Activated naive CD8-positive, alpha-beta T cell treated with anti-CD3 and anti-CD28 coated beads, Interleukin-2, amount 10 ng/mL, durations not matched to agents 7 days and 5 days (primary cell): Measurements from ENCODE around the gene CEP112. TPM values are rescaled to one million over a fixed set of nuclear protein-coding genes. Genes with fewer than 3 reads are reported as not detected.
"Not testable (repeated sequence)": the region's sequence is repeated elsewhere in the genome, so short reads cannot be mapped to it uniquely, and the experiment has no call there.

Experiments used
- ATAC-seq: fragments of 150-1000 bp; cut with Tn5 transposase; one replicate; pipeline ENCODE4 v1.10.0; 2021; ENCODE audit warnings: low read depth, moderate library complexity
- POLR2A ChIA-PET: fragments of 350-600 bp; sonication (Branson Sonifier 250); formaldehyde crosslinking; loops from one replicate; lab custom pipeline; 2021; ENCODE audit warnings: antibody characterized with exemption; lab: Charles Lee
- DNase-seq: peaks from one replicate; pipeline ENCODE4 v3.0.0; 2021
- H3K27ac Mint-ChIP-seq: one replicate; pipeline ENCODE4 v1.8.0; 2022; ENCODE audit warnings: mild to moderate bottlenecking, mixed read lengths
- H3K27me3 Mint-ChIP-seq: one replicate; pipeline ENCODE4 v1.8.0; 2022; ENCODE audit warnings: mild to moderate bottlenecking, moderate library complexity, mixed read lengths
- H3K36me3 Mint-ChIP-seq: one replicate; pipeline ENCODE4 v1.8.0; 2021; ENCODE audit warnings: mild to moderate bottlenecking, mixed read lengths
- H3K4me1 Mint-ChIP-seq: one replicate; pipeline ENCODE4 v1.8.0; 2021; ENCODE audit warnings: mixed read lengths
- H3K4me3 Mint-ChIP-seq: one replicate; pipeline ENCODE4 v1.8.0; 2022; ENCODE audit warnings: mild to moderate bottlenecking, moderate library complexity, mixed read lengths
- H3K9me3 Mint-ChIP-seq: one replicate; pipeline ENCODE4 v1.8.0; 2021; ENCODE audit warnings: mixed read lengths
- total RNA-seq, 2 experiments: library from RNA; stranded (reverse); gene quantifications; one replicate each; pipeline ENCODE4 v1.2.3, GENCODE V29; 2021

The CEP112 gene
- total RNA-seq, 2 experiments from 2014 or later = 2.1 to 3.8 TPM

DNA sequence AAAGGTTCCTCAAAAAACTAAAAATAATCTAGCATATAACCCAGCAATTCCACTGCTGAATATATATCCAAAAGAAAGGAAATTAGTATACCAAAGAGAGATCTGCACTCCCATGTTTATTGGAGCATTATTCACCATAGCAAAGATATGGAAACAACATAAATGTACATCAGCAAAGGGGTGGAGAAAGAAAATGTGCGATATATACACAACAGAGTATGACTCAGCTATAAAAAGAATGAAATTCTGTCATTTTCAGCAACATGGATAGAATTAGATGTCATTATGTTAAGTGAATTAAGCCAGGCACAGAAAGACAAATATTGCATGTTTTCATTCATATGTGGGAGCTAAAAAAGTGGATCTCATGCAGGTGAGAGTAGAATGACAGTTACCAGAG, 350.8 kb downstream of the CEP112 start:
- Mint-ChIP-seq H3K9me3 (peaks cover 2% of the 10 kb centered on the region), H3K4me3 (no peak overlapping the region), H3K4me1 (no peaks in the 10 kb centered on the region), H3K27me3 (peaks cover 7% of the 10 kb centered on the region), H3K36me3 (no peaks in the 10 kb centered on the region), H3K27ac (no peak overlapping the region)
- DNase-seq = no peak
- ATAC-seq = no peak
- POLR2A ChIA-PET = no interaction called here

DNA sequence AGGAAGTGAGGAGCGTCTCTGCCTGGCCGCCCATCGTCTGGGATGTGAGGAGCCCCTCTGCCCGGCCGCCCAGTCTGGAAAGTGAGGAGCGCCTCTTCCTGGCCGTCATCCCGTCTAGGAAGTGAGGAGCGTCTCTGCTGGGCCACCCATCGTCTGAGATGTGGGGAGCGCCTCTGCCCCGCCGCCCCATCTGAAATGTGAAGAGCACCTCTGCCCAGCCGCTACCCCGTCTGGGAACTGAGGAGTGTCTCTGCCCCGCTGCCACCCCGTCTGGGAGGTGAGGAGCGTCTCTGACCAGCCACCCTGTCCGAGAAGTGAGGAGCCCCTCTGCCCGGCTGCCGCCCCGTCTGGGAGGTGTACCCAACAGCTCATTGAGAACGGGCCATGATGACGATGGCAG, 354.7 kb downstream of the CEP112 start:
- H3K4me1 Mint-ChIP-seq, H3K27me3 Mint-ChIP-seq, ATAC-seq, H3K36me3 Mint-ChIP-seq, H3K27ac Mint-ChIP-seq, DNase-seq, H3K4me3 Mint-ChIP-seq, POLR2A ChIA-PET: not testable (repeated sequence)
- peaks cover 14% of the 10 kb centered on the region for H3K9me3 Mint-ChIP-seq

DNA sequence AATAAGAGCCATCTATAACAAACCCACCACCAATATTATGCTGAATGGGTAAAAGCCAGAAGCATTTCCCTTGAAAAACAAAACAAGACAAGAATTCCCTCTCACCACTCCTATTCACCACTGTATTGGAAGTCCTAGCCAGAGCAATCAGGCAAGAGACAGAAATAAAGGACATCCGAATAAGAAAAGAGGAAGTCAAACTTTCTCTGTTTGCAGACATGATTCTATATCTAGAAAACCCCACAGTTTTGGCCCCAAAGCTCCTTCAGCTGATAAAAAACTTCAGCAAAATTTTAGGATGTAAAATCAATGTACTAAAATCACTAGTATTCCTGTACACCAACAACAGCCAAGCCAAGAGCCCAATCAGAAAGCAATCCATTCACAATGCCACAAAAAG, 358.7 kb downstream of the CEP112 start:
- Mint-ChIP-seq H3K36me3 (peaks cover 3% of the 10 kb centered on the region), H3K27ac (no peak overlapping the region), H3K4me3 (no peak overlapping the region), H3K9me3 (peaks cover 22% of the 10 kb centered on the region), H3K27me3 (no peaks in the 10 kb centered on the region), H3K4me1 (no peaks in the 10 kb centered on the region)
- ATAC-seq (no peak), DNase-seq (no peak)
- POLR2A ChIA-PET = no interaction called here

DNA sequence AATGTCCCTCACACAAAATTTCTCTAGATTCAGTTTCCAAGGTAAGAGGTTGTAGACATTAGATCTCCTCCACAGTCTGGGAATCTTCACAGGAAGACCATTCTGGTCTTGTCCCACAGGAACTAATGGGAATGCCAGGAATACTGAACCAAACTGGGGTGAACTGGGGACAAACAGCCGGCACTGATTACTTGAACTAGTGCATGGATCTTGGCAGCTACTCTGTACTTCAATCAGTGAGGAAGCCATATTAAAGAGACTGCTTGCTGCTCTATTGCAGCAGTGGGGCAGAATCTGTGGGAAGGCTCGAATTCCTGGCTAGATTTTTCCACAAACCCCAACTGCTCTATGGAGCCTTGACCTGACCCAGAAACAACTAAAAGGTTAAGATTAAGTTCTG, 361.6 kb downstream of the CEP112 start:
- peaks cover 22% of the 10 kb centered on the region for H3K9me3 Mint-ChIP-seq
- peaks cover 3% of the 10 kb centered on the region for H3K36me3 Mint-ChIP-seq

DNA sequence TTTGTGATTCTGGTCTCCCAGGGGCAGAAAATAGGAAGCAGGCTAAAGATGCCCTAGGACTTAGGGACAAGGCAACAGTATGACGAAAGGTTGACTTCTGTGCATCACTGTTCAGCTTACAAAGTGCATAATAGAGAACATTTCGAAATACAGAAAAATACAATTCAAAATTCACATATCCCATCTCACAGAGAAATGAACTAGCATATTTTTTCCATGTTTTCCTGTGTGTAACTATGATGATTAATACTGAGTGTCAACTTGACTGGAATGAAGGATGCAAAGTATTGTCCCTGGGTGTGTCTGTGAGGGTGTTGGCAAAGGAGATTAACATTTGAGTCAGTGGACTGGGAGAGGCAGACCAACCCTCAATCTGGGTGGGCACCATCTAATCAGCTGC, 365.4 kb downstream of the CEP112 start:
- DNase-seq, H3K9me3 Mint-ChIP-seq, POLR2A ChIA-PET, H3K36me3 Mint-ChIP-seq, H3K27me3 Mint-ChIP-seq, H3K27ac Mint-ChIP-seq, H3K4me1 Mint-ChIP-seq, ATAC-seq, H3K4me3 Mint-ChIP-seq: not testable (repeated sequence)

More for the DNA sequence above, 361.6 kb downstream of the CEP112 start:
- Mint-ChIP-seq H3K4me3 (no peak overlapping the region), H3K4me1 (no peaks in the 10 kb centered on the region), H3K27me3 (no peaks in the 10 kb centered on the region), H3K27ac (no peak overlapping the region)
- POLR2A ChIA-PET = no interaction called here
- ATAC-seq (no peak), DNase-seq (no peak)

DNA sequence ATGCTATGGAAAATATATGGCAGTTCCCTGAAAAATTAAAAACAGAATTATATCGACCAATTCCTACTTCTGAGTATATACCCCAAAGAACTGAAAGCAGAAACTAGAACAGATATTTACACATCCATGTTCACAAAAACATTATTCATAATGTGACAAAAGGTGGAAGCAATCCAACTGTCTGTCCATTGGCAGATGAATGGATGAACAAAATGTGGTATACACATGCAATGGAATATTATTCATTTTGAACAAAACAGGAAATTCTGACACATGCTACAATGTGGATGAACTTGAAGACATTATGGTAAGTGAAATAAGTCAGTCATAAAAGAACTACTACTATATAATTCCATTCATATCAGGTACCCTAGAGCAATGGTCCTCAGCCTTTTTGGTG, 367.0 kb downstream of the CEP112 start:
- ATAC-seq = no peak
- no peak for DNase-seq

DNA sequence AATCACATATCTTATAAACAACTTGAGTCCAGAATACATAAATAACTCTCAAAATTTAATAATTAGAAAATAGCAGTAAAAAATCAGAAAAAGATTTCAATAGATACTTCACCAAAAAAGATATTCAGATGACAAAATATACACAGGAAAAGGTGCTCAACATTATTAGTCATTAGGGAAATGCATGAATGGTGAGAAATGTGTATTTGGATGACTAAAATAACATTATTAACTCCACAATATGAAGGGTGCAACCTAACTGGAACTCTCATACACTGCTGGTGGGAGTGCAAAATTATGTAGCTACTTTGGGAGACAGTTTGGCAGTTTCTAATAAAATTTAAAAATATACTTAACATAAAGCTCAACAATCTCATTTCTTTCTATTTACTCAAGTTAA, 368.2 kb downstream of the CEP112 start:
- no peak overlapping the region for H3K27ac Mint-ChIP-seq
- POLR2A ChIA-PET = no interaction called here
- ATAC-seq (no peak), DNase-seq (no peak)
- H3K36me3 Mint-ChIP-seq = no peaks in the 10 kb centered on the region
- H3K4me3 Mint-ChIP-seq = no peak overlapping the region
- peaks cover 2% of the 10 kb centered on the region for H3K27me3 Mint-ChIP-seq
- no peaks in the 10 kb centered on the region for H3K9me3 Mint-ChIP-seq
- no peaks in the 10 kb centered on the region for H3K4me1 Mint-ChIP-seq

More for the DNA sequence above, 367.0 kb downstream of the CEP112 start:
- Mint-ChIP-seq H3K27ac (no peak overlapping the region), H3K27me3 (no peaks in the 10 kb centered on the region), H3K36me3 (no peaks in the 10 kb centered on the region), H3K4me3 (no peak overlapping the region), H3K9me3 (no peaks in the 10 kb centered on the region), H3K4me1 (no peaks in the 10 kb centered on the region)
- POLR2A ChIA-PET = no interaction called here

DNA sequence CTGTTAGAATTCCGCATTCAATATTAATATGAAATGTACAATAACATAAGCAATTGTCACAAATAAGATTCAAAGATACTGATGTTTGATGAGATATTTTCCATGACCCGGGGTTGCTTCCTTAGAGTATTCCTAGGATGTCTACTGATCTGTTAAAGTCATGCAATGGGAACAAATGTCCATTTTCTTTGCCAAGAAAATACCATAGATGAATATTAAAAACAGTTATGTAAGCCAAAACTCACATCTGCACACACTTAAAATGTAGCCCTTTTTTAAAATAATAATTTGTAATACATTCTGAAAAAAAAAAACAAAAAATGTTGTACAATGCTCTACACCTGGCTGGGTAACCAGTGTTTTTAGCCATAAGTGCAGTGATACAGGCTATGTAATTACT, 371.1 kb downstream of the CEP112 start:
- no peaks in the 10 kb centered on the region for H3K4me1 Mint-ChIP-seq
- no peak overlapping the region for H3K4me3 Mint-ChIP-seq
- DNase-seq (no peak), ATAC-seq (no peak)
- peaks cover 8% of the 10 kb centered on the region for H3K27me3 Mint-ChIP-seq
- no peak overlapping the region for H3K27ac Mint-ChIP-seq
- no peaks in the 10 kb centered on the region for H3K9me3 Mint-ChIP-seq
- no peaks in the 10 kb centered on the region for H3K36me3 Mint-ChIP-seq
- POLR2A ChIA-PET = no interaction called here

DNA sequence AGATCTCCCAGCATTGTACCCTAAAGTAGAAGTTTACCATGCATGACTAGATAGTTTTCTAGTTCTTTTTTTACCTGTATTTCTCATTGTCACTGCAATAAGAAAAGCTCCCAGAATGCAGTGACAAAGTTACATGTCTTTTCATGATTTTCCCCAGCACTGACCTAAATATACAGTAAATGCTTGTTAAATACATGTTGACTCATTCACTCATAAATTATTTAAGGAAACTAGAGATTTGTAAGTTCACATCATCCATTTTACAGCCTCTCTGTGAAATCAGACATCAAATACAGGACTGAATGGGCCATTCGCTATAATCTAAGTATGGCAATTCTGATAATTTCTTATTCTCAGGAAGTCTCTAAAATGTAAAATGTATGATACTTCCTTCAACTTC, 371.6 kb downstream of the CEP112 start:
- H3K4me1 Mint-ChIP-seq = no peaks in the 10 kb centered on the region
- no peak overlapping the region for H3K27ac Mint-ChIP-seq
- H3K36me3 Mint-ChIP-seq = no peaks in the 10 kb centered on the region
- no peaks in the 10 kb centered on the region for H3K9me3 Mint-ChIP-seq
- DNase-seq (no peak), ATAC-seq (no peak)
- POLR2A ChIA-PET = no interaction called here
- H3K27me3 Mint-ChIP-seq = peaks cover 10% of the 10 kb centered on the region
- H3K4me3 Mint-ChIP-seq = no peak overlapping the region

DNA sequence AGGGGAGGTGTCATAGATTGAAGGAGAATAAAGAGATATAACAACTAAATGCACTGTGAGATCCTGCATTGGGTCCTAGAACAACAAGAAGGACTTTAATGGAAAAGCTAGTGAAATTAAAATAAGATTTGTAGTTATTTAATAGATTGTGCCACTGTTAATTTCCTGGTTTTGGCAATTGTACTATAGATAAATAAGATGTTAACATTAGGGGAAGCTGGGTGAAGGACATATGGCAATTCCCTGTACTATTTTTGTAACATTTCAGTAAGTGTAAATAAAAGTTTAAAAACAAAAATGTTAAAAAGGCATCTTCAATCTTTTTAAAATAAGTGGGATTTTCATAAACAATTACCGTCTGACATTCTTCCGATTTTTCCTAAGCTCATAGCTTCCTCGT, 372.1 kb downstream of the CEP112 start:
- H3K4me3 Mint-ChIP-seq = no peak overlapping the region
- no peaks in the 10 kb centered on the region for H3K4me1 Mint-ChIP-seq
- ATAC-seq = no peak
- H3K36me3 Mint-ChIP-seq = no peaks in the 10 kb centered on the region
- no peak overlapping the region for H3K27ac Mint-ChIP-seq
- peaks cover 10% of the 10 kb centered on the region for H3K27me3 Mint-ChIP-seq
- POLR2A ChIA-PET = no interaction called here
- no peak for DNase-seq
- no peaks in the 10 kb centered on the region for H3K9me3 Mint-ChIP-seq

DNA sequence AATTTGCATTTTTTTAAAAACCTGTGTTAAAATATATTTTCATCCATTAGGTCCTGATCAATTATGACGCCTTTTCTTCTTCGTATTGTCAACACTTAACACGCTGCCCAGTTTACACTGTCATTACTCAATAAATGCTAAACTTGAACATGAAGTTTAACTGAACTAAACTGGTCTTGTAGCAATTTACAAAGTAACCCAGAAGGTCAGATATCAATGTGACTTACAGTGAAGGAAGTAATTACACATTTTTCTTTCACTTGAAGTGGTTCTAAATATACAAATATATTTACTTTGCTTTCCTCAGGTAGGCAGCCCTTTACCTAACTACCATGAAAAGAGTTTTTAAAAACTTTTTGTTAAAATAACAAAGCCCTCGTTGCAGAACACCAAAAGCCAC, 374.0 kb downstream of the CEP112 start:
- Mint-ChIP-seq H3K9me3 (no peaks in the 10 kb centered on the region), H3K4me3 (no peak overlapping the region), H3K4me1 (no peaks in the 10 kb centered on the region), H3K36me3 (no peaks in the 10 kb centered on the region), H3K27me3 (peaks cover 12% of the 10 kb centered on the region), H3K27ac (no peak overlapping the region)
- ATAC-seq (no peak), DNase-seq (no peak)
- POLR2A ChIA-PET = no interaction called here

DNA sequence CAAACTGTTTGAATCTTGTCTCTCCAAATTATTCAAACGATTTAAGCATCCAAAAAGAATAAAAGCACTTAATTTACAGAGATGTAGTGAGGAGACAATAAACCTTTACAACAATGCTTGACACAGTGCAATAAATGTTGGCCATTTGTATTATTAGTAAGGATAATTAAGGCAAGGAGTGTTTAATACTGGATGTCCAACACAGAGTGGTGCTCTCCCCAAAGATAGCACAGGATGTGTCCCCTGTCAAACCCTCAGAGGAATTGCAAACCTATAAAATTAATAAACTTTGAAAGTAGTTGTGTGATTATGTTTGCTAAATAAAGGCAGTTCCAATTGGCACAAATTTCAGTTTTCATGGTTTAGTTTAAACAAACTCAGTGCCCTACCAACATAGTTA, 377.5 kb downstream of the CEP112 start:
- POLR2A ChIA-PET = no interaction called here
- ATAC-seq (no peak), DNase-seq (no peak)
- Mint-ChIP-seq H3K36me3 (no peaks in the 10 kb centered on the region), H3K9me3 (peaks cover 5% of the 10 kb centered on the region), H3K4me1 (no peaks in the 10 kb centered on the region), H3K27me3 (peaks cover 14% of the 10 kb centered on the region), H3K4me3 (no peak overlapping the region), H3K27ac (no peak overlapping the region)

DNA sequence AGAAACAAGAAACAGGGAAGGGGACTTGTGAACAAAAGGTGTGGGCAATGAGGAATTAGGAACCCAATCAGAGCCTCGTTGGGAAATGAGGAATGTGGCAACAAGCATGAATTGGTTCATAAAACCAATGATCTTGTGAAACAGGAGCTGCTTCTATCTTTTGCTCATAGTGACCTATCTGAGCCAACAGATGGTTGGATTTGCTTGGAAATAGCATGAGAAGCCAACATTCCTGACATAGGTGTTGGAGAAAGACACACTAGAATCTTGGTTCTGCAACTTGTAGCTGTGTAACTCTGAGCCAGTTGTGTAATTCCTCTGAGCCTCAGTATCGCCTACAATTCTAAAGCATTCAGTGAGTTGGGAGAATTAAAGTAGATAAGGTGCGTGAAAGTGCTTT, 378.6 kb downstream of the CEP112 start:
- DNase-seq (no peak), ATAC-seq (no peak)
- Mint-ChIP-seq H3K27ac (no peak overlapping the region), H3K9me3 (peaks cover 13% of the 10 kb centered on the region), H3K4me1 (no peaks in the 10 kb centered on the region), H3K4me3 (no peak overlapping the region), H3K27me3 (peaks cover 11% of the 10 kb centered on the region), H3K36me3 (no peaks in the 10 kb centered on the region)
- POLR2A ChIA-PET = no interaction called here

DNA sequence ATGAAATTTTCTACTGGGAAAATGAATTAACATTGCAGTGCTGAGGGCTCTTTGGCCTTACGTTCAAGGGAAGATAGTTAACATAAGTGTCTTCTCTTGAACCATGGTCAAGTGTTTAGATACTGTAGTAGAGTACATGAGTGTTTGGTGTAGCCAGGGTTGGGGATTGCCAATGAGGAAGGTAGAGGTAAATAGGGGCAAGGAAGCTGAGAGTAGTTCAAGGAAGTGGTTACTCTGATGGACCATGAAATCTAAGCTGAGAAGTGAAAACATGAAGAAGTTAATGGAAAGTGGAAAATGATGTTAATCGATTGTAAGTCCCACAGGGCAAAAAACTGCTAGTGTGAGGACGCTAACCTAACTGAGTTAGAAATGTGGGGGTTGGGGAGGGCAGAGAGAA, 380.9 kb downstream of the CEP112 start:
- Mint-ChIP-seq H3K27me3 (peaks cover 5% of the 10 kb centered on the region), H3K36me3 (no peaks in the 10 kb centered on the region), H3K4me3 (no peak overlapping the region), H3K9me3 (peaks cover 24% of the 10 kb centered on the region), H3K27ac (no peak overlapping the region), H3K4me1 (no peaks in the 10 kb centered on the region)
- DNase-seq (no peak), ATAC-seq (no peak)
- POLR2A ChIA-PET = no interaction called here

DNA sequence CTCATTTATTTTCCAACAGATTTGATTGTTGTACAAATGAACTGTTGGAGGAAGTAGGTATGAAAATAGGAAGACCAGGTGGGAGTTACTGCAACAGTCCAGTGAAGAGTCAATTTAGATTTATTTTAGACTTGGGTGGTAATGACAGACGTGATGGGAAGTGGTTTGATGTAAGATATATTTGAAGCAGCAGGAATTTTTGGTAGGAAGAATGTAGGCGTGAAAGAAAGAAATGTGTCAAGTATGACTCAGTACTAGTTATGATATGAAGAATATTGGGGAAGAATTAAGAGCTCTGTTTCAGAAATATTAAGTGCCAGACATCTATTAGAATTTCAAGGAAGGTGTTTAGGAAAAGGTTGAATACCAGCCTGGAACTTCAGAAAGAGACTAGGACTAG, 382.6 kb downstream of the CEP112 start:
- Mint-ChIP-seq H3K27me3 (peaks cover 5% of the 10 kb centered on the region), H3K9me3 (peaks cover 28% of the 10 kb centered on the region), H3K36me3 (no peaks in the 10 kb centered on the region), H3K4me1 (no peaks in the 10 kb centered on the region), H3K4me3 (no peak overlapping the region), H3K27ac (no peak overlapping the region)
- ATAC-seq (no peak), DNase-seq (no peak)
- POLR2A ChIA-PET = no interaction called here
